Measurements from ENCODE around the gene SUSD4. TPM values are rescaled to one million over a fixed set of nuclear protein-coding genes. Genes with fewer than 3 reads are reported as not detected.

SUSD4 gene
- total RNA-seq, 2 donors from 2014 or later, result 0.58 to 0.92 TPM

DNA sequence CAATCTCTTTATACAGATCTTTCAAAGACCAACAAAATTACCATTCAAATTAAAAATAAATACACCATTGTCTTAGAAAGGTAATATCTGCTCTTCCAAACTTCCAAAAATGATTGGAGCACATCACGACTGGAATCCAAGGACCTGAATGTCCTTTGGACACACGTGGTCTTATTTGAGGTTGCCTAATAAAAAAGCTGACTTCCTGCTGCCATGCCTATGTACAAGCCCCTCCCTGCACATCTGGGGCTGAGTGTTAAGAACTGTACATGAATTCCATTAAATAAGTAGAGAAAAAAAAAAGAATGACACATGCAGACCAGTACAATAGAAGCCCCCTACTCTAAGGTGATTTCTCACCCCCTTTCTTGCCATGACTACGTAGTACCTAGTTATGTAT is 73.6 kb downstream of the SUSD4 start:
- Histone ChIP-seq H3K36me3 (ENCODE audit: control insufficient read depth, insufficient read depth, low read length) (no peaks in the 10 kb centered on the region), H3K27me3 (ENCODE audit: control insufficient read depth, insufficient read depth, low read length, poor library complexity, severe bottlenecking) (peaks cover 20% of the 10 kb centered on the region), H3K9ac (ENCODE audit: extremely low read depth, low read length, poor library complexity, severe bottlenecking) (no peak overlapping the region), H3K27ac (ENCODE audit: low read depth, low read length) (no peak overlapping the region), H3K9me3 (ENCODE audit: control insufficient read depth, low read length) (no peaks in the 10 kb centered on the region), H3K4me1 (ENCODE audit: control insufficient read depth, insufficient read depth, low read length) (no peaks in the 10 kb centered on the region), H3K4me3 (ENCODE audit: low read length) (no peak overlapping the region)
- Mint-ChIP-seq H3K27me3 (ENCODE audit: insufficient read depth) (peaks cover 30% of the 10 kb centered on the region), H3K4me3 (no peak overlapping the region), H3K27ac (no peak overlapping the region), H3K4me1 (no peaks in the 10 kb centered on the region), H3K36me3 (ENCODE audit: low read depth) (no peaks in the 10 kb centered on the region), H3K9me3 (peaks cover 2% of the 10 kb centered on the region)
- TF ChIP-seq, protein P1, sequence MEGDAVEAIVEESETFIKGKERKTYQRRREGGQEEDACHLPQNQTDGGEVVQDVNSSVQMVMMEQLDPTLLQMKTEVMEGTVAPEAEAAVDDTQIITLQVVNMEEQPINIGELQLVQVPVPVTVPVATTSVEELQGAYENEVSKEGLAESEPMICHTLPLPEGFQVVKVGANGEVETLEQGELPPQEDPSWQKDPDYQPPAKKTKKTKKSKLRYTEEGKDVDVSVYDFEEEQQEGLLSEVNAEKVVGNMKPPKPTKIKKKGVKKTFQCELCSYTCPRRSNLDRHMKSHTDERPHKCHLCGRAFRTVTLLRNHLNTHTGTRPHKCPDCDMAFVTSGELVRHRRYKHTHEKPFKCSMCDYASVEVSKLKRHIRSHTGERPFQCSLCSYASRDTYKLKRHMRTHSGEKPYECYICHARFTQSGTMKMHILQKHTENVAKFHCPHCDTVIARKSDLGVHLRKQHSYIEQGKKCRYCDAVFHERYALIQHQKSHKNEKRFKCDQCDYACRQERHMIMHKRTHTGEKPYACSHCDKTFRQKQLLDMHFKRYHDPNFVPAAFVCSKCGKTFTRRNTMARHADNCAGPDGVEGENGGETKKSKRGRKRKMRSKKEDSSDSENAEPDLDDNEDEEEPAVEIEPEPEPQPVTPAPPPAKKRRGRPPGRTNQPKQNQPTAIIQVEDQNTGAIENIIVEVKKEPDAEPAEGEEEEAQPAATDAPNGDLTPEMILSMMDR (conservative IDR thresholded peaks at IDR 0.05), result no peak
- no peak for DNase-seq
- 82 to 90% methylated on average over 2 of the region's 3 CpGs for WGBS, 2 experiments (ENCODE audit: insufficient coverage in 1 of 2, insufficient read length in 1 of 2)

DNA sequence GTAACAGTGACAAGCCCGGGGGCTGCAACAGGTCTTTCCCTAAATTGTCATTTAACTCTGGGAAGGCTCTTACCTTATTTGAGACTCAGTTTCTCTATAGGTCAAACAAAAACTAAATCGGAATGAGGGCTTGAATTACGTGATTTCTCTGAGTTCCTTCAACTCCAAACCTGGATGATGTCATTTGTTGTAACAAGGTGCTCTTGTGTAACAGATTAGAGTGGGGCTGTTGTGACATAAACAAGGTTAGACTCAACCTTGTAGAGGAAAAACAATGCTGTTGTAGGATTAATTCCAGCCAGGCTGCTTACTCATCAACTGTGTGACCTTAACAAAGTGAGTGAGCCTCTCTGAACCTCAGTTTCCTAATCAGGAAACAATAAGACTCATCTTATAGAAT is 74.4 kb downstream of the SUSD4 start:
- Histone ChIP-seq H3K9ac (ENCODE audit: extremely low read depth, low read length, poor library complexity, severe bottlenecking) (no peak overlapping the region), H3K4me3 (ENCODE audit: low read length) (no peak overlapping the region), H3K9me3 (ENCODE audit: control insufficient read depth, low read length) (no peaks in the 10 kb centered on the region), H3K27ac (ENCODE audit: low read depth, low read length) (no peak overlapping the region), H3K27me3 (ENCODE audit: control insufficient read depth, insufficient read depth, low read length, poor library complexity, severe bottlenecking) (peaks cover 20% of the 10 kb centered on the region), H3K36me3 (ENCODE audit: control insufficient read depth, insufficient read depth, low read length) (no peaks in the 10 kb centered on the region), H3K4me1 (ENCODE audit: control insufficient read depth, insufficient read depth, low read length) (no peaks in the 10 kb centered on the region)
- no peak overlapping the region for H3K27ac Mint-ChIP-seq
- H3K9me3 Mint-ChIP-seq, result peaks cover 5% of the 10 kb centered on the region
- H3K36me3 Mint-ChIP-seq (ENCODE audit: low read depth), result no peaks in the 10 kb centered on the region
- no peaks in the 10 kb centered on the region for H3K4me1 Mint-ChIP-seq
- peaks cover 30% of the 10 kb centered on the region for H3K27me3 Mint-ChIP-seq (ENCODE audit: insufficient read depth)
- WGBS, 2 experiments (ENCODE audit: insufficient coverage in 1 of 2, insufficient read length in 1 of 2), result 90 to 93% methylated on average over 2 to 3 of the region's 3 CpGs
- no peak overlapping the region for H3K4me3 Mint-ChIP-seq
- TF ChIP-seq, protein P1 (conservative IDR thresholded peaks at IDR 0.05), result no peak
- DNase-seq, result no peak

DNA sequence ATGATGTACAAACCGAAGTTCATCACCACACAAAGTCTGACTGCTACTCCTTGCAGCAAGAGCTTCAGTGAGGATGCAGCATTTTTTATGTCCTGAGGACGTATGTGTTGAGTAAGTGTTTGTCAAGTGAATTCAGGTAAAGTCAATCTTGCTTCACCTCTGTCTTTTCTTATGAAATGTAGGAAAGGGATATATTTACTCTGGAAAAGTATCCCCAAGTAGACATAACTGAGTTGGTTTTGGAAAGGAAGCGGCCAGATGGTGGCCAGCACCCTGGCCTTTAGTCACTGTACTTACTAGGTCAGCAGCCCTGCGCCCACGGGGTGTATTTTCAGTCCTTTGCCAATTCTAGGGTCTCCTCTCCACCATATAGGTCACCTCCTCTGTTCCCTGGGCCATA is 75.2 kb downstream of the SUSD4 start:
- Histone ChIP-seq H3K9ac (ENCODE audit: extremely low read depth, low read length, poor library complexity, severe bottlenecking) (no peak overlapping the region), H3K36me3 (ENCODE audit: control insufficient read depth, insufficient read depth, low read length) (no peaks in the 10 kb centered on the region), H3K27ac (ENCODE audit: low read depth, low read length) (no peak overlapping the region), H3K4me1 (ENCODE audit: control insufficient read depth, insufficient read depth, low read length) (no peaks in the 10 kb centered on the region), H3K9me3 (ENCODE audit: control insufficient read depth, low read length) (no peaks in the 10 kb centered on the region), H3K4me3 (ENCODE audit: low read length) (no peak overlapping the region), H3K27me3 (ENCODE audit: control insufficient read depth, insufficient read depth, low read length, poor library complexity, severe bottlenecking) (peaks cover 13% of the 10 kb centered on the region)
- Mint-ChIP-seq H3K36me3 (ENCODE audit: low read depth) (no peaks in the 10 kb centered on the region), H3K4me3 (no peak overlapping the region), H3K27ac (no peak overlapping the region), H3K4me1 (no peaks in the 10 kb centered on the region), H3K9me3 (peaks cover 9% of the 10 kb centered on the region), H3K27me3 (ENCODE audit: insufficient read depth) (peaks cover 27% of the 10 kb centered on the region)
- DNase-seq, result no peak
- 87 to 100% methylated on average over 3 to 5 of the region's 5 CpGs for WGBS, 2 experiments (ENCODE audit: insufficient coverage in 1 of 2, insufficient read length in 1 of 2)
- TF ChIP-seq, protein P1 (conservative IDR thresholded peaks at IDR 0.05), result no peak
